GM10266 (cell line): ENCODE data around the gene ZSWIM8.

Source experiments
- DNase-seq: peaks from one replicate; pipeline ENCODE4 v3.0.0; 2012; ENCODE audit errors: extremely low spot score
- TF ChIP-seq, protein P1 (sequence below): IDR thresholded peaks from 2 replicates; pipeline ENCODE4 v1.5.1; 2012; ENCODE audit warnings: mild to moderate bottlenecking, low read depth; ENCODE audit not compliant: control insufficient read depth, insufficient read depth; ENCODE audit errors: missing control alignments

ZSWIM8 gene

DNA sequence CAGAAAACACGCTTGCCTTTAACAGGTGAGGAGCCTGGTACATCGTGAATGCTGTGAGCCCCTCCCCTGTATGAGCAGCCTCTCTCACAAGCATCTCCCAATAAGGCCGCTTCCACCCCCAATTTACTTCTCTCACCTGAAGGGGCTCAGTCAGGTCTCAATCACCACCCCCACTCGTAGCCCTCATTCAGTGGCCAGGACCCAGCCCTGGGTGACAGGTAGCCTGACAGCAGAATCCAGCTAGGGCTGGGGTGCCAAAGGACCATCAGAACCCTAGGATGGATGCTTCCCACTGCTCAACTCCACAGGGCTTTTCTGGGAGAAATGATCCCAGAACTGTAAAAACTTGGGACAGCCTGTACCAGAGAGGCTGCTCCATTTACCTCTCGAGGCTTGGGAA, 32.4 kb downstream of the ZSWIM8 start:
- TF ChIP-seq, protein P1, sequence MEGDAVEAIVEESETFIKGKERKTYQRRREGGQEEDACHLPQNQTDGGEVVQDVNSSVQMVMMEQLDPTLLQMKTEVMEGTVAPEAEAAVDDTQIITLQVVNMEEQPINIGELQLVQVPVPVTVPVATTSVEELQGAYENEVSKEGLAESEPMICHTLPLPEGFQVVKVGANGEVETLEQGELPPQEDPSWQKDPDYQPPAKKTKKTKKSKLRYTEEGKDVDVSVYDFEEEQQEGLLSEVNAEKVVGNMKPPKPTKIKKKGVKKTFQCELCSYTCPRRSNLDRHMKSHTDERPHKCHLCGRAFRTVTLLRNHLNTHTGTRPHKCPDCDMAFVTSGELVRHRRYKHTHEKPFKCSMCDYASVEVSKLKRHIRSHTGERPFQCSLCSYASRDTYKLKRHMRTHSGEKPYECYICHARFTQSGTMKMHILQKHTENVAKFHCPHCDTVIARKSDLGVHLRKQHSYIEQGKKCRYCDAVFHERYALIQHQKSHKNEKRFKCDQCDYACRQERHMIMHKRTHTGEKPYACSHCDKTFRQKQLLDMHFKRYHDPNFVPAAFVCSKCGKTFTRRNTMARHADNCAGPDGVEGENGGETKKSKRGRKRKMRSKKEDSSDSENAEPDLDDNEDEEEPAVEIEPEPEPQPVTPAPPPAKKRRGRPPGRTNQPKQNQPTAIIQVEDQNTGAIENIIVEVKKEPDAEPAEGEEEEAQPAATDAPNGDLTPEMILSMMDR = no peak
- no peak for DNase-seq

DNA sequence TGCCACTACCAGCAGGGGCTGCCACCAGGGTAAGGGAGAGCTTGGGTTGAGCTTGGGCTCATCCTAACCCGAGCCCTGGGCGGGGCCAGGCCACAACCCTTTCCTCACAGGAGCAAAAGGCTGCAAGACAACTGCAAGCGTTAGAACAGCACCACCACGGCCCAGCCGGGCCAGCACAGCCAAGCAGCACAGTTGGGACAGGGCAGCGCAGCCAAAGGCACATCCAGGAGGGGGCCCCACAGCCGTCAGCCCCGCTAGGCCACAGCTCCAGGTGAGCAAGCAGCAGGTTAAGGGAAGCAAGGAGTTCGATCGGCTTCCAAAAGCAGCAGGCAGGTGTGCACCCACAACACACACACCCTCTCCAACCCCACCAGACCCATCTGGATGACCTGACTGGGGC, 33.0 kb downstream of the ZSWIM8 start:
- no peak for DNase-seq

DNA sequence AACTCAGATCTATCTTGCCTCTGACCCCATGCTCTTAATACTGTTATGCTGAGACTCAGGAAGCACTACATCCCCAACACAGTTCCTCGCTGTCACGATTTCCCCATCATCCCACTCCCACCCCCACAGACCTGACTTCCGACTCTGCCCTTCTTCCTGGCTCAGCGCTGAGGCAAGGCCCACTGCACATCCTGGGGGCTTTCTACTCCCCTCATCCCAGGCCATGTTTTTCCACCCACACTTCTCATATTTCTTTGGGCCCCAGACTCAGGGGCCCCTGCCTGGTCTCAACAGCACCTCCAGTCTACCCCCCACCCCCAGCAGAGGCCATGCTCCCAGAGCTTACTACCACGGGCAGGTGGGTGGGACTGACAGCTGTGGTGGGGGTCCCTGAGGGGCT, 33.7 kb downstream of the ZSWIM8 start:
- TF ChIP-seq, protein P1 = no peak
- no peak for DNase-seq

More for the DNA sequence above, 33.0 kb downstream of the ZSWIM8 start:
- TF ChIP-seq, protein P1 = no peak

- TF ChIP-seq, protein P1 = no peak
Observed at GRCh38 chr10:73819513-73820093, 34.2 kb downstream of the ZSWIM8 start.

DNA sequence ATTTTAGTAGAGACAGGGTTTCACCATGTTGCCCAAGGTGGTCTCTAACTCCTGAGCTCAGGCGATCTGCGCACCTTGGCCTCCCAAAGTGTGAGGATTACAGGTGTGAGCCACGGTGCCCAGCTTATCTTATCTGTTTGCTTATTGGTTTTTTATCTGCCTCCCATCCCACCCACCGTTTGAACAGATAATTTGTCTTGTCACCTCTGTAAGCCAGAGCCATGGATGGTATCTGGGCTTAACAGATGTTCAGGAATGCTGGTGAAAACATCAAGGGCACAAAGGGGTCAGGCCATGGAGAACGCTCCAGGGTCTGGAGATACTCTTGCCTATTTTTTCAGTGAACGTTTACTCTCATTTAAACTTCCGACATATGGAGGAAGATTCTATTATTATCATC, 38.0 kb downstream of the ZSWIM8 start:
- TF ChIP-seq, protein P1 = no peak
- no peak for DNase-seq

More at GRCh38 chr10:73819513-73820093, 34.2 kb downstream of the ZSWIM8 start:
- no peak for DNase-seq

DNA sequence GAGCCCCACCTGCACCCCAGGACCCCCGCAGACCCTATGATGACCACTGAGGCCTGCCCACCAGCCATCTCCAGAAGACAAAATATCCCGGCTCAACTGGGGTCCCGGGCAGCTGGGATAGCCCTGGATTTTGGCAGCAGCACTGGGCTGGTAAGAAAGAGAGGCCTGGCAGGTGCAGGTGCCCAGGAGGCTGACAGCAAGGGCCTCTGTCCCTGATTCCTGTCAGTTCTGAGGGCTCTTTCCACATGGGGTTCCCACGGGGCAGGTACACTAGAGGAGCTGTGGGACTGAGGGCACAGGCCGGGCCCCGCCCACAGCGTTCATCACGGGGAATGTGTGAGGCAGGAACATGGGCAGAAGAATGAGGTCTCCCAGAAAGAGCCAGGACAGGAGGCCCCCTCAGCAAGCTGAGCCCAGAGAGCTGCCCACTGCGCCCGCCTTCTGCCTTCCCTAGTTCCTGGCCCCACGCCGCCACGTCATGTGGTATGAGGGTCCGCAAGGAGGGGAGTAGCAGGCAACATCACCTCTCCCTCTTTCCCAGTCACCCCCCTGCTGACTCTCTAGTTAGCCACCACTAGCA, 38.8 kb downstream of the ZSWIM8 start:
- no peak for DNase-seq
- TF ChIP-seq, protein P1 = no peak

GRCh38 chr10:73827346-73828089, 42.1 kb downstream of the ZSWIM8 start:
- TF ChIP-seq, protein P1 = no peak
- DNase-seq = no peak
